Kidney (tissue), 14 donors: ENCODE data around the gene ORC1. TPM values are rescaled to one million over a fixed set of nuclear protein-coding genes. Genes with fewer than 3 reads are reported as not detected.

ENCODE experiments used
- DNase-seq, 5 donors: peaks; one replicate each; pipeline ENCODE4 v3.0.0-alpha.2; 2013 to 2020
- FAIRE-seq: peaks from 2 replicates; lab custom pipeline; 2012; peaks lifted over from hg19 to GRCh38; lab: Jason Lieb, UNC
- H3K27ac ChIP-seq, 2 donors: one replicate each; pipeline ENCODE4 v1.7.0; 2013; ENCODE audit warnings: low read depth in 2 of 2, low read length in 2 of 2, inconsistent platforms in 1 of 2
- H3K27me3 ChIP-seq: one replicate; pipeline ENCODE4 v1.7.1; 2013; ENCODE audit warnings: low read length, inconsistent platforms; ENCODE audit not compliant: control insufficient read depth, insufficient read depth
- H3K36me3 ChIP-seq, 3 donors: one replicate each; pipeline versions ENCODE4 v1.7.0 to v1.7.1; 2013; ENCODE audit warnings: low read length in 3 of 3, control low read depth in 1 of 3, inconsistent platforms in 1 of 3; ENCODE audit not compliant: insufficient read depth in 3 of 3, control insufficient read depth in 2 of 3
- H3K4me1 ChIP-seq, 3 donors: one replicate each; pipeline versions ENCODE4 v1.7.0 to v1.7.1; 2013; ENCODE audit warnings: low read length in 3 of 3, inconsistent platforms in 1 of 3, low read depth in 1 of 3; ENCODE audit not compliant: control insufficient read depth in 2 of 3, insufficient read depth in 2 of 3
- H3K4me3 ChIP-seq, 3 donors: one replicate each; pipeline versions ENCODE4 v1.7.0 to v1.8.1; 2013; ENCODE audit warnings: low read length in 3 of 3, control low read depth in 1 of 3, inconsistent platforms in 1 of 3
- H3K9ac ChIP-seq, 3 donors: one replicate each; pipeline versions ENCODE4 v1.7.0 to v1.7.1; 2013; ENCODE audit warnings: low read length in 3 of 3, control low read depth in 1 of 3, inconsistent platforms in 1 of 3
- H3K9me3 ChIP-seq, 3 donors: one replicate each; pipeline versions ENCODE4 v1.7.0 to v1.7.1; 2013; ENCODE audit warnings: low read length in 3 of 3, control low read depth in 1 of 3, inconsistent platforms in 1 of 3; ENCODE audit not compliant: control insufficient read depth in 2 of 3, insufficient read depth in 1 of 3
- intact Hi-C: fragments of 100-400 bp; cut with DNase I; formaldehyde crosslinking; loops from one replicate; pipeline ENCODE4 v1.11.1; 2022
- polyA plus RNA-seq: library from polyadenylated mRNA; stranded (reverse); fragments of 350-450 nt; fragmentation: Illumina TruSeq; extraction: RNeasy Lipid Tissue Mini Kit (QIAGEN cat#74804); gene quantifications from one replicate; pipeline ENCODE4 v1.2.3, GENCODE V29; 2014; ENCODE audit warnings: low read depth, low replicate concordance; ENCODE audit not compliant: insufficient read depth
- total RNA-seq: library from RNA; stranded (reverse); fragmentation: NEBNext Ultra II Directional; extraction: Animal tissue kit (Norgen Biotek cat#: 25700); gene quantifications from one replicate; pipeline ENCODE4 v1.2.1, GENCODE V29; 2021
- TF ChIP-seq, protein P1 (sequence below): IDR thresholded peaks from 3 replicates; pipeline ENCODE4 v1.5.1; 2012; ENCODE audit warnings: mild to moderate bottlenecking, moderate library complexity, borderline replicate concordance; ENCODE audit not compliant: insufficient read depth; ENCODE audit errors: extremely low read depth
- donor health status: control.
- donor health status: control.
- donor health status: control.
- donor health status: control.
- donor health status: control.
- donor health status: DM: yes; HTN: yes; CAD: no.
- donor health status: Normal renal cell carcinoma (clear cell type).

Gene ORC1
- total and polyA plus RNA-seq, 2 donors from 2014 or later: 0.37 to 0.50 TPM

DNA sequence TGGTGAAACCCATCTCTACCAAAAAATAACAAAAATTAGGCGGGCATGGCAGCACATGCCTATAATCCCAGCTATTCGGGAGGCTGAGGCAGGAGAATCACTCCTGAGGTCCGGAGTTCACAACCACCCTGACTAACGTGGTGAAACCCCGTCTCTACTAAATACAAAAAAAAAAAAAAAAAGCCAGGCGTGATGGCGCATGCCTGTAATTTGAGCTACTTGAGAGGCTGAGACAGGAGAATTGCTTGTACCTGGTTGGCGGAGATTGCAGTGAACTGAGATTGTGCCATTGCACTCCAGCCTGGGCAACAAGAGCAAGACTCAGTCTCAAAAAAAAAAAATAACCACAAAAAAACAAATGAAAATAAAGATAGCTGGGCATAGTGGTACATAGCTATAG is 80.5 kb downstream of the ORC1 start:
- no peak overlapping the region for H3K27ac ChIP-seq
- DNase-seq: peak in 1 of 5 donors; percentile 1
- H3K27me3 ChIP-seq: no peaks in the 10 kb centered on the region
- no peaks in the 10 kb centered on the region for H3K4me1 ChIP-seq
- FAIRE-seq: no peak
- no peaks in the 10 kb centered on the region for H3K36me3 ChIP-seq
- no peak overlapping the region for H3K9ac ChIP-seq
- no peaks in the 10 kb centered on the region for H3K9me3 ChIP-seq
- intact Hi-C loops: no loop called here
- TF ChIP-seq, protein P1, sequence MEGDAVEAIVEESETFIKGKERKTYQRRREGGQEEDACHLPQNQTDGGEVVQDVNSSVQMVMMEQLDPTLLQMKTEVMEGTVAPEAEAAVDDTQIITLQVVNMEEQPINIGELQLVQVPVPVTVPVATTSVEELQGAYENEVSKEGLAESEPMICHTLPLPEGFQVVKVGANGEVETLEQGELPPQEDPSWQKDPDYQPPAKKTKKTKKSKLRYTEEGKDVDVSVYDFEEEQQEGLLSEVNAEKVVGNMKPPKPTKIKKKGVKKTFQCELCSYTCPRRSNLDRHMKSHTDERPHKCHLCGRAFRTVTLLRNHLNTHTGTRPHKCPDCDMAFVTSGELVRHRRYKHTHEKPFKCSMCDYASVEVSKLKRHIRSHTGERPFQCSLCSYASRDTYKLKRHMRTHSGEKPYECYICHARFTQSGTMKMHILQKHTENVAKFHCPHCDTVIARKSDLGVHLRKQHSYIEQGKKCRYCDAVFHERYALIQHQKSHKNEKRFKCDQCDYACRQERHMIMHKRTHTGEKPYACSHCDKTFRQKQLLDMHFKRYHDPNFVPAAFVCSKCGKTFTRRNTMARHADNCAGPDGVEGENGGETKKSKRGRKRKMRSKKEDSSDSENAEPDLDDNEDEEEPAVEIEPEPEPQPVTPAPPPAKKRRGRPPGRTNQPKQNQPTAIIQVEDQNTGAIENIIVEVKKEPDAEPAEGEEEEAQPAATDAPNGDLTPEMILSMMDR: no peak
- no peak overlapping the region for H3K4me3 ChIP-seq

Other genes starting within 250 kb of the ORC1 start
- gene CC2D1B, start 38.2 kb downstream of the ORC1 start, total RNA-seq: 42.5 TPM
- gene CC2D1B, start 38.2 kb downstream of the ORC1 start, polyA plus RNA-seq: 26.9 TPM
- 46.7 TPM for gene PRPF38A, start 179 bp upstream of the ORC1 start, total RNA-seq
- gene PRPF38A, start 179 bp upstream of the ORC1 start, polyA plus RNA-seq: 19.0 TPM
- 47.8 TPM for gene TUT4, start 148.7 kb upstream of the ORC1 start, total RNA-seq
- 19.7 TPM for gene TUT4, start 148.7 kb upstream of the ORC1 start, polyA plus RNA-seq
- gene GPX7, start 197.9 kb upstream of the ORC1 start, total RNA-seq: 9.7 TPM
- 14.3 TPM for gene GPX7, start 197.9 kb upstream of the ORC1 start, polyA plus RNA-seq
- 2.5 TPM for gene SHISAL2A, start 228.7 kb upstream of the ORC1 start, total RNA-seq
- not detected for gene SHISAL2A, start 228.7 kb upstream of the ORC1 start, polyA plus RNA-seq